ENCODE measurements around the gene CEP162. TPM values are rescaled to one million over a fixed set of nuclear protein-coding genes. Genes with fewer than 3 reads are reported as not detected.
"Not testable (repeated sequence)": the region's sequence is repeated elsewhere in the genome, so short reads cannot be mapped to it uniquely, and the experiment has no call there.

CEP162 gene
- total and polyA plus RNA-seq, 2 experiments from 2014 or later = 2.9 to 3.0 TPM

GRCh38 chr6:84243240-84243639, 15.8 kb upstream of the CEP162 start:
- in situ Hi-C loops (cut with MboI) = no loop called here
- no peaks in the 10 kb centered on the region for H3K36me3 ChIP-seq (ENCODE audit: low read depth)
- H3F3A ChIP-seq (ENCODE audit: insufficient read depth) = no peaks in the 10 kb centered on the region
- WGBS, 2 experiments (ENCODE audit: low coverage in 1 of 2, low lambda C conversion rate in 2 of 2, missing lambda C conversion rate in 2 of 2) = 46 to 52% methylated on average over 1 of the region's 1 CpG
- no peak overlapping the region for H3K27ac ChIP-seq
- no peak overlapping the region for H3K4me3 ChIP-seq
- peak; percentile 53 for DNase-seq
- 0 out of 2 replicates have a peak, but pooled peaks cover 3% of the 10 kb centered on the region for H3K27me3 ChIP-seq (replicated peaks; ENCODE audit: insufficient read depth)
- no peaks in the 10 kb centered on the region for H3K9me2 ChIP-seq (ENCODE audit: insufficient read depth)
- no peaks in the 10 kb centered on the region for H4K20me1 ChIP-seq (ENCODE audit: insufficient read depth)
- H3K79me2 ChIP-seq (ENCODE audit: insufficient read depth) = no peaks in the 10 kb centered on the region
- no peak overlapping the region for H3K4me2 ChIP-seq (ENCODE audit: unreplicated experiment)
- TF ChIP-seq EZH2 (IDR thresholded peaks at IDR 0.05; ENCODE audit: insufficient read depth, poor library complexity, severe bottlenecking) = no peak
- TF ChIP-seq EZH2phosphoT487 (IDR thresholded peaks at IDR 0.05; ENCODE audit: insufficient read depth, low read depth) = no peak
- H3K9me3 ChIP-seq (ENCODE audit: low read depth) = no peaks in the 10 kb centered on the region
- no peak overlapping the region for H3K9ac ChIP-seq
- H3K4me1 ChIP-seq (ENCODE audit: insufficient read depth) = no peaks in the 10 kb centered on the region
- no peak overlapping the region for H2AFZ ChIP-seq

GRCh38 chr6:84242265-84242664, 14.8 kb upstream of the CEP162 start:
- Histone ChIP-seq H3K79me2 (ENCODE audit: insufficient read depth) (no peaks in the 10 kb centered on the region), H3K4me1 (ENCODE audit: insufficient read depth) (no peaks in the 10 kb centered on the region), H4K20me1 (ENCODE audit: insufficient read depth) (no peaks in the 10 kb centered on the region), H3F3A (ENCODE audit: insufficient read depth) (no peaks in the 10 kb centered on the region), H3K4me3 (no peak overlapping the region), H2AFZ (no peak overlapping the region), H3K9me3 (ENCODE audit: low read depth) (no peaks in the 10 kb centered on the region), H3K36me3 (ENCODE audit: low read depth) (no peaks in the 10 kb centered on the region), H3K4me2 (ENCODE audit: unreplicated experiment) (no peak overlapping the region), H3K9me2 (ENCODE audit: insufficient read depth) (no peaks in the 10 kb centered on the region), H3K27me3 (replicated peaks; ENCODE audit: insufficient read depth) (0 out of 2 replicates have a peak, but pooled peaks cover 3% of the 10 kb centered on the region), H3K9ac (no peak overlapping the region), H3K27ac (no peak overlapping the region)
- no peak for DNase-seq
- no peak for TF ChIP-seq EZH2 (IDR thresholded peaks at IDR 0.05; ENCODE audit: insufficient read depth, poor library complexity, severe bottlenecking)
- no peak for TF ChIP-seq EZH2phosphoT487 (IDR thresholded peaks at IDR 0.05; ENCODE audit: insufficient read depth, low read depth)
- in situ Hi-C loops (cut with MboI) = no loop called here

- Histone ChIP-seq H3K4me1 (ENCODE audit: insufficient read depth) (peaks cover 13% of the 10 kb centered on the region), H4K20me1 (ENCODE audit: insufficient read depth) (no peaks in the 10 kb centered on the region), H3K27me3 (replicated peaks; ENCODE audit: insufficient read depth) (peaks cover 6% of the 10 kb centered on the region), H3K9me3 (ENCODE audit: low read depth) (no peaks in the 10 kb centered on the region), H3K27ac (no peak overlapping the region), H3F3A (ENCODE audit: insufficient read depth) (no peaks in the 10 kb centered on the region), H3K4me3 (peak overlapping the region; percentile 84), H3K9me2 (ENCODE audit: insufficient read depth) (no peaks in the 10 kb centered on the region), H3K4me2 (ENCODE audit: unreplicated experiment) (peak overlapping the region; percentile 88), H3K9ac (peak overlapping the region; percentile 83), H3K36me3 (ENCODE audit: low read depth) (no peaks in the 10 kb centered on the region), H3K79me2 (ENCODE audit: insufficient read depth) (no peaks in the 10 kb centered on the region), H2AFZ (peak overlapping the region; percentile 92)
- no peak for DNase-seq
- TF ChIP-seq EZH2phosphoT487 (IDR thresholded peaks at IDR 0.05; ENCODE audit: insufficient read depth, low read depth) (no peak), EZH2 (IDR thresholded peaks at IDR 0.05; ENCODE audit: insufficient read depth, poor library complexity, severe bottlenecking) (no peak)
- in situ Hi-C loops (cut with MboI) = no loop called here
- 0 to 3% methylated on average over 1 of the region's 1 CpG for WGBS, 2 experiments (ENCODE audit: low coverage in 1 of 2, low lambda C conversion rate in 2 of 2, missing lambda C conversion rate in 2 of 2)
These were observed 728 bp upstream of the CEP162 start for GRCh38 chr6:84228198-84228543.

GRCh38 chr6:84227044-84227433, 404 bp downstream of the CEP162 start:
- Histone ChIP-seq H3K9me3 (ENCODE audit: low read depth) (no peaks in the 10 kb centered on the region), H3K27me3 (replicated peaks; ENCODE audit: insufficient read depth) (peaks cover 6% of the 10 kb centered on the region; the same call in 1 of the 2 replicates), H3F3A (ENCODE audit: insufficient read depth) (no peaks in the 10 kb centered on the region), H3K36me3 (ENCODE audit: low read depth) (no peaks in the 10 kb centered on the region), H3K4me1 (ENCODE audit: insufficient read depth) (peaks cover 13% of the 10 kb centered on the region), H4K20me1 (ENCODE audit: insufficient read depth) (no peaks in the 10 kb centered on the region), H3K9me2 (ENCODE audit: insufficient read depth) (no peaks in the 10 kb centered on the region), H2AFZ (peak overlapping the region; percentile 92), H3K79me2 (ENCODE audit: insufficient read depth) (no peaks in the 10 kb centered on the region), H3K9ac (peak overlapping the region; percentile 83), H3K4me2 (ENCODE audit: unreplicated experiment) (peak overlapping the region; percentile 88), H3K4me3 (peak overlapping the region; percentile 84), H3K27ac (no peak overlapping the region)
- in situ Hi-C loops (cut with MboI) = no loop called here
- peak; percentile 30 for DNase-seq
- WGBS, 2 experiments (ENCODE audit: low coverage in 1 of 2, low lambda C conversion rate in 2 of 2, missing lambda C conversion rate in 2 of 2) = 2 to 3% methylated on average over 14 of the region's 14 CpGs
- TF ChIP-seq EZH2 (IDR thresholded peaks at IDR 0.05; ENCODE audit: insufficient read depth, poor library complexity, severe bottlenecking) = no peak
- TF ChIP-seq EZH2phosphoT487 (IDR thresholded peaks at IDR 0.05; ENCODE audit: insufficient read depth, low read depth) = no peak

DNA sequence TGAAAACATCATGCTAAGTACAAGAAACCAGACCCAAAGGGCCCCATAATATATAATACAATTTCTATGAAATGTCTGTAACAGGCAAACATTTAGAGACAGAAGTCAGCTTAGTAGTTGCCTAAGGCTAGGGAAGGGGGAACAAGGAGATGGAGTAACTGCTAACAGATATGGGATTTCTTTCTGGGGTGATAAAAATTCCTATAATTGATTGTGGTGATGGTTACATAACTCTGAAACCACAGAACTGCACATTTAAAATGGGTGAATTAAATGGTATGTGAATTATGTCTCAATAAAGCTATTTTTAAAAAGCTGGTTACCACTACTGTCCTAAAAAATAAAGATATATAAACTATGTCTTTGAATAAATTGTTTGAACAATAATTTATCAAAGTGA, 3.2 kb downstream of the CEP162 start:
- Histone ChIP-seq H3K79me2 (ENCODE audit: insufficient read depth) (no peaks in the 10 kb centered on the region), H3K9me2 (ENCODE audit: insufficient read depth) (no peaks in the 10 kb centered on the region), H3K27me3 (replicated peaks; ENCODE audit: insufficient read depth) (no peaks in the 10 kb centered on the region), H3K36me3 (ENCODE audit: low read depth) (no peaks in the 10 kb centered on the region), H3K4me2 (ENCODE audit: unreplicated experiment) (no peak overlapping the region), H3F3A (ENCODE audit: insufficient read depth) (no peaks in the 10 kb centered on the region), H3K4me3 (no peak overlapping the region), H2AFZ (no peak overlapping the region), H3K27ac (no peak overlapping the region), H3K9me3 (ENCODE audit: low read depth) (no peaks in the 10 kb centered on the region), H3K4me1 (ENCODE audit: insufficient read depth) (peaks cover 13% of the 10 kb centered on the region), H4K20me1 (ENCODE audit: insufficient read depth) (no peaks in the 10 kb centered on the region), H3K9ac (no peak overlapping the region)
- DNase-seq = peak; percentile 8
- no peak for TF ChIP-seq EZH2phosphoT487 (IDR thresholded peaks at IDR 0.05; ENCODE audit: insufficient read depth, low read depth)
- TF ChIP-seq EZH2 (IDR thresholded peaks at IDR 0.05; ENCODE audit: insufficient read depth, poor library complexity, severe bottlenecking) = no peak
- in situ Hi-C loops (cut with MboI) = loop anchor here (25.0 kb wide), 1 partner anchor 612 kb away; no protein-coding TSS in a partner anchor

- H3K9me3 ChIP-seq (ENCODE audit: low read depth); H3K36me3 ChIP-seq (ENCODE audit: low read depth); H3F3A ChIP-seq (ENCODE audit: insufficient read depth); H3K9me2 ChIP-seq (ENCODE audit: insufficient read depth); H2AFZ ChIP-seq; H3K9ac ChIP-seq; H3K27me3 ChIP-seq (replicated peaks; ENCODE audit: insufficient read depth); H3K79me2 ChIP-seq (ENCODE audit: insufficient read depth); H4K20me1 ChIP-seq (ENCODE audit: insufficient read depth); H3K27ac ChIP-seq; H3K4me2 ChIP-seq (ENCODE audit: unreplicated experiment); H3K4me3 ChIP-seq: not testable (repeated sequence)
- in situ Hi-C loops (cut with MboI) = loop anchor here (25.0 kb wide), 1 partner anchor 611 kb away; no protein-coding TSS in a partner anchor
- WGBS, 2 experiments (ENCODE audit: low coverage in 1 of 2, low lambda C conversion rate in 2 of 2, missing lambda C conversion rate in 2 of 2) = 93 to 96% methylated on average over 5 of the region's 5 CpGs
- peaks cover 13% of the 10 kb centered on the region for H3K4me1 ChIP-seq (ENCODE audit: insufficient read depth)
- peak; percentile 20 for DNase-seq
These were observed 3.8 kb downstream of the CEP162 start for GRCh38 chr6:84223608-84224007.

Measured in GM23248 (cell line).